OCI-LY7 (cell line): ENCODE measurements around the gene KCNK6.

Experiments used
- EZH2phosphoT487 ChIP-seq: fragments of 200-600 bp; sonication (generic); IDR thresholded peaks from 2 replicates; pipeline ENCODE4 v1.6.1; 2018; ENCODE audit warnings: low read depth, borderline replicate concordance, mild to moderate bottlenecking, mixed run types, antibody characterized with exemption, low read length, moderate library complexity, mixed read lengths
- TF ChIP-seq, protein P1 (sequence below): fragments of 200-600 bp; sonication (generic); conservative IDR thresholded peaks from 2 replicates; pipeline ENCODE4 v1.5.1; 2014; ENCODE audit warnings: mild to moderate bottlenecking, antibody characterized with exemption, low read length, moderate library complexity, mixed read lengths

DNA sequence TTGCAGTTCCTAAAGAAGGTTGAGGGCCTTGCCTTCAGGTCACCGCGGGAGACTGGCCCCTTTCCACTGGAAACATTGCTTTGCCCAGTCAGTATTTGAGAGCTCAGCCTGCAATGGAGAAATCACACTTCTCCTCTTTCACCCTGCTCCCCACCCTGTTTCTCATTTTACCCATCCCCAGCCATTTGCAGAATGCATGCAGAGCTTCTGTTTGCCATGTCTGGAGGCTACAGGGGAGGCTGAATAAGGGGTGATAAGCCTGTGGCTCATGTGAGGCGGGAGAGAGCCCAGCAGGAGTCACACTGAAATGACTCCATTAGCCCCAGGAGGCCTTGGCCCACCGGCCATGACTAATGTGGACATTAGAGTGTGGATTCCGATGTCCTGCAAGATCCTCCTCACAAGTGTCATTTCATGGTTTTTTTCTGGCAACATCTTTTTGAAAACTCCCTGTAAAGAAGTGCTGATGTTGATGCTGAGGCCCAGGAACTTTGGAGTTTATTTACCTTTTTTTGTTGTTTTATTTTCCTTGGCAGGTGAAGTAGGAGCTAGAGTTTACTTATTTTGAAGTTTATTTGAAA is 49.0 kb upstream of the KCNK6 start:
- no peak for TF ChIP-seq EZH2phosphoT487
- TF ChIP-seq, protein P1, sequence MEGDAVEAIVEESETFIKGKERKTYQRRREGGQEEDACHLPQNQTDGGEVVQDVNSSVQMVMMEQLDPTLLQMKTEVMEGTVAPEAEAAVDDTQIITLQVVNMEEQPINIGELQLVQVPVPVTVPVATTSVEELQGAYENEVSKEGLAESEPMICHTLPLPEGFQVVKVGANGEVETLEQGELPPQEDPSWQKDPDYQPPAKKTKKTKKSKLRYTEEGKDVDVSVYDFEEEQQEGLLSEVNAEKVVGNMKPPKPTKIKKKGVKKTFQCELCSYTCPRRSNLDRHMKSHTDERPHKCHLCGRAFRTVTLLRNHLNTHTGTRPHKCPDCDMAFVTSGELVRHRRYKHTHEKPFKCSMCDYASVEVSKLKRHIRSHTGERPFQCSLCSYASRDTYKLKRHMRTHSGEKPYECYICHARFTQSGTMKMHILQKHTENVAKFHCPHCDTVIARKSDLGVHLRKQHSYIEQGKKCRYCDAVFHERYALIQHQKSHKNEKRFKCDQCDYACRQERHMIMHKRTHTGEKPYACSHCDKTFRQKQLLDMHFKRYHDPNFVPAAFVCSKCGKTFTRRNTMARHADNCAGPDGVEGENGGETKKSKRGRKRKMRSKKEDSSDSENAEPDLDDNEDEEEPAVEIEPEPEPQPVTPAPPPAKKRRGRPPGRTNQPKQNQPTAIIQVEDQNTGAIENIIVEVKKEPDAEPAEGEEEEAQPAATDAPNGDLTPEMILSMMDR = no peak
